ENCODE results near the gene YIPF2.

The YIPF2 gene

GRCh38 chr19:10918359-10918758, 10.1 kb downstream of the YIPF2 start:
- no peaks in the 10 kb centered on the region for H3K9me3 ChIP-seq (ENCODE audit: insufficient read depth, low read length, severe bottlenecking)
- TF ChIP-seq CTCF (IDR thresholded peaks at IDR 0.05; ENCODE audit: borderline replicate concordance, extremely low read depth, low read length, poor library complexity, severe bottlenecking) (no peak), EZH2 (IDR thresholded peaks at IDR 0.05; ENCODE audit: borderline replicate concordance, low read depth, low read length, severe bottlenecking) (no peak)
- no peak overlapping the region for H3K4me2 ChIP-seq (ENCODE audit: insufficient read depth, low read length)
- no peaks in the 10 kb centered on the region for H3K4me1 ChIP-seq (ENCODE audit: insufficient read depth, low read length)
- no peak overlapping the region for H2AFZ ChIP-seq (ENCODE audit: low read depth, low read length)
- DNase-seq (no peak), ATAC-seq (ENCODE audit: insufficient read depth, low read depth) (no peak)
- H3K36me3 ChIP-seq (ENCODE audit: insufficient read depth, low read length), result peaks cover 83% of the 10 kb centered on the region
- H3K27me3 ChIP-seq (ENCODE audit: insufficient read depth, low read length, poor library complexity), result no peaks in the 10 kb centered on the region
- H4K20me1 ChIP-seq (ENCODE audit: insufficient read depth, low read length), result peaks cover 3% of the 10 kb centered on the region; the same call in 1 of the 2 replicates
- H3K4me3 ChIP-seq (ENCODE audit: low read depth in 1 of 2, low read length in 2 of 2), result no peak overlapping the region
- no peak overlapping the region for H3K27ac ChIP-seq (ENCODE audit: low read length)
- H3K9ac ChIP-seq (ENCODE audit: low read depth, low read length), result no peak overlapping the region
- H3K79me2 ChIP-seq (ENCODE audit: insufficient read depth, low read length), result no peaks in the 10 kb centered on the region

- Histone ChIP-seq H3K36me3 (ENCODE audit: insufficient read depth, low read length) (peaks cover 85% of the 10 kb centered on the region), H3K79me2 (ENCODE audit: insufficient read depth, low read length) (no peaks in the 10 kb centered on the region), H3K4me3 (ENCODE audit: low read depth in 1 of 2, low read length in 2 of 2) (no peak overlapping the region), H3K27me3 (ENCODE audit: insufficient read depth, low read length, poor library complexity) (no peaks in the 10 kb centered on the region), H3K9me3 (ENCODE audit: insufficient read depth, low read length, severe bottlenecking) (no peaks in the 10 kb centered on the region), H3K4me2 (ENCODE audit: insufficient read depth, low read length) (no peak overlapping the region), H3K4me1 (ENCODE audit: insufficient read depth, low read length) (no peaks in the 10 kb centered on the region), H3K27ac (ENCODE audit: low read length) (no peak overlapping the region), H3K9ac (ENCODE audit: low read depth, low read length) (no peak overlapping the region), H2AFZ (ENCODE audit: low read depth, low read length) (no peak overlapping the region), H4K20me1 (ENCODE audit: insufficient read depth, low read length) (peaks cover 3% of the 10 kb centered on the region; the same call in 1 of the 2 replicates)
- no peak for DNase-seq
- TF ChIP-seq CTCF (IDR thresholded peaks at IDR 0.05; ENCODE audit: borderline replicate concordance, extremely low read depth, low read length, poor library complexity, severe bottlenecking), result no peak
- no peak for TF ChIP-seq EZH2 (IDR thresholded peaks at IDR 0.05; ENCODE audit: borderline replicate concordance, low read depth, low read length, severe bottlenecking)
- ATAC-seq (ENCODE audit: insufficient read depth, low read depth), result no peak
Measured at GRCh38 chr19:10916602-10917001, 11.8 kb downstream of the YIPF2 start.

- H3K4me3 ChIP-seq (ENCODE audit: low read depth in 1 of 2, low read length in 2 of 2), result no peak overlapping the region
- H3K4me2 ChIP-seq (ENCODE audit: insufficient read depth, low read length), result no peak overlapping the region
- H3K79me2 ChIP-seq (ENCODE audit: insufficient read depth, low read length), result no peaks in the 10 kb centered on the region
- H2AFZ ChIP-seq (ENCODE audit: low read depth, low read length), result no peak overlapping the region
- H3K27ac ChIP-seq (ENCODE audit: low read length), result no peak overlapping the region
- H3K4me1 ChIP-seq (ENCODE audit: insufficient read depth, low read length), result no peaks in the 10 kb centered on the region
- no peak overlapping the region for H3K9ac ChIP-seq (ENCODE audit: low read depth, low read length)
- H3K9me3 ChIP-seq (ENCODE audit: insufficient read depth, low read length, severe bottlenecking), result no peaks in the 10 kb centered on the region
- peak; percentile 17; the same call in 2 of the 3 replicates for ATAC-seq (ENCODE audit: insufficient read depth, low read depth)
- peaks cover 3% of the 10 kb centered on the region; the same call in 1 of the 2 replicates for H4K20me1 ChIP-seq (ENCODE audit: insufficient read depth, low read length)
- no peaks in the 10 kb centered on the region for H3K27me3 ChIP-seq (ENCODE audit: insufficient read depth, low read length, poor library complexity)
- no peak for DNase-seq
- H3K36me3 ChIP-seq (ENCODE audit: insufficient read depth, low read length), result peaks cover 83% of the 10 kb centered on the region
- TF ChIP-seq EZH2 (IDR thresholded peaks at IDR 0.05; ENCODE audit: borderline replicate concordance, low read depth, low read length, severe bottlenecking) (no peak), CTCF (IDR thresholded peaks at IDR 0.05; ENCODE audit: borderline replicate concordance, extremely low read depth, low read length, poor library complexity, severe bottlenecking) (no peak)
Measured at GRCh38 chr19:10915130-10916091, 13.0 kb downstream of the YIPF2 start.
